ENCODE data around the gene PINLYP. TPM values are rescaled to one million over a fixed set of nuclear protein-coding genes. Genes with fewer than 3 reads are reported as not detected.

PINLYP gene
- total and polyA plus RNA-seq, 5 donors, result 3.8 to 9.8 (median 5.5) TPM

DNA sequence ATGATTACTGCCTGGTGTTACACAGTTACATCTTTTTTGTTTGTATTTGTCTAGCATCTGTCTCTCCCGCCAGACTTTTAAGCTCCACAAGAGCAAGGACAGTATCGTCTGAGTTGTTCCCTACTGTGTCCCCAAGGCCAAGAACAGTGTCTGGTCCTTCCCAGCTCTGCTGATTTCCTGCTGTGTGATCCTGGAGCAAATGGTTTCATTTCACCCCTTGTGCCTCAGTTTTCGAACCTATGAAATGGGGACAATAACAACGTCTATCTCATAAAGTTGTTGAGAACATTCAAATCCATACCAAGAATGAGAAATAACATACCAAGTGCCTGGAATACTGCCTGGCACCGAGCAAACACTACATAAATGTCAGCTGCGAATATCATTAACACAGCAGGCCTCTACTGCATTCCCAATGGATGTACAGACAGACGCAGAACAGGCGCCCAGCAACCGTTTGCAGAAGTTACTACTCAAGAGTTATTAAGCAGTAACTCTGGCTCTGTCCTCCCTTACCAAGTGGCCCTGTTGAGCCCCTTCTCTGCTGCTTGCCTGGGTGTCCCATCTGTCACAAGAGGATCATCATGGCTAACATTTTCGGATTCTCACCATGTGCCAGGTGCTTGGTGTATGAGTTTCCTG is 11.7 kb upstream of the PINLYP start:
- intact Hi-C loops (cut with DNase I), result no loop called here
- DNase-seq, result no peak
- no peak for ATAC-seq
- Histone ChIP-seq H3K27me3 (ENCODE audit: control insufficient read depth, insufficient read depth) (no peaks in the 10 kb centered on the region), H3K9me3 (ENCODE audit: control insufficient read depth, low read length) (no peaks in the 10 kb centered on the region), H3K4me3 (ENCODE audit: low read length) (no peak overlapping the region), H3K4me1 (ENCODE audit: control insufficient read depth, insufficient read depth, low read length) (peaks cover 2% of the 10 kb centered on the region), H3K27ac (ENCODE audit: low read length) (no peak overlapping the region)
- WGBS, result 89% methylated on average over 10 of the region's 10 CpGs

DNA sequence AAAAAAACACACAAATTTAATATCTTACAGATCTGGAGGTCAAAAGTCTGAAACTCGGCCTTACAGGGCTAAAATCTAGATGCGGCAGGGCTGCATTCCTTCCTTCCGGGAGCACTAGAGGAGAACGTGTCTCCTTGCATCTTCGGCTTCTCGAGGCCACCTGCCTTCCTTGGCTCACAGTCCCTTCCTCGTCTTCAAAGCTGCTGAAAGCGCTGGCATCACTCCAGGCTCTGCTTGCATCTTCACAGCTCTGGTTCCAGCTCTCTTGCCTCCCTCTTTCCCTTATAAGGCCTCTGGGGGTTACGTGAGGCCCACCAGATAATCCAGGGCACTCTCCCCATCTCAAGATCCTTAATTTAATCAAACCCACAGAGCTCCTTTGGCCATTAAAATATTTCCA is 10.8 kb upstream of the PINLYP start:
- WGBS, result 70% methylated on average over 9 of the region's 9 CpGs
- Histone ChIP-seq H3K9me3 (ENCODE audit: control insufficient read depth, low read length) (no peaks in the 10 kb centered on the region), H3K27me3 (ENCODE audit: control insufficient read depth, insufficient read depth) (no peaks in the 10 kb centered on the region), H3K27ac (ENCODE audit: low read length) (no peak overlapping the region), H3K4me3 (ENCODE audit: low read length) (no peak overlapping the region), H3K4me1 (ENCODE audit: control insufficient read depth, insufficient read depth, low read length) (peaks cover 2% of the 10 kb centered on the region)
- DNase-seq, result no peak
- intact Hi-C loops (cut with DNase I), result no loop called here
- no peak for ATAC-seq

DNA sequence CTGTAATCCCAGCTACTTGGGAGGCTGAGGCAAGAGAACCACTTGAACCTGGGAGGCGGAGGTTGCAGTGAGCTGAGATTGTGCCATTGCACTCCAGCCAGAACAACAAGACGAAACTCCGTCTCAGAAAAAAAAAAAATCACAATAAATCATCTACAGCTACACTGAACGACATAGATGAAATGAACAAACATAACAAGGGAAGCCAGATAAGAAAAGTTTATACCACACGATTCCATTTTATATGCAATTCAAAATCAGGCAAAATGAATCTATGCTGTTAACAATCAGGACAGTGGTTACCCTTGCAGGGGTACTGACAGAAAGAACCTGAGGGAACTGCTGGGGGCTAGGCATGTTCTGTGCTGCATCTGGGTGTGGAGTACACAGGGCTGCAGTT is 5.9 kb upstream of the PINLYP start:
- intact Hi-C loops (cut with DNase I), result no loop called here
- Histone ChIP-seq H3K4me3 (ENCODE audit: low read length) (no peak overlapping the region), H3K4me1 (ENCODE audit: control insufficient read depth, insufficient read depth, low read length) (peaks cover 1% of the 10 kb centered on the region), H3K27ac (ENCODE audit: low read length) (no peak overlapping the region), H3K9me3 (ENCODE audit: control insufficient read depth, low read length) (no peaks in the 10 kb centered on the region), H3K27me3 (ENCODE audit: control insufficient read depth, insufficient read depth) (no peaks in the 10 kb centered on the region)
- no peak for DNase-seq
- 93% methylated on average over 5 of the region's 5 CpGs for WGBS
- ATAC-seq, result no peak

DNA sequence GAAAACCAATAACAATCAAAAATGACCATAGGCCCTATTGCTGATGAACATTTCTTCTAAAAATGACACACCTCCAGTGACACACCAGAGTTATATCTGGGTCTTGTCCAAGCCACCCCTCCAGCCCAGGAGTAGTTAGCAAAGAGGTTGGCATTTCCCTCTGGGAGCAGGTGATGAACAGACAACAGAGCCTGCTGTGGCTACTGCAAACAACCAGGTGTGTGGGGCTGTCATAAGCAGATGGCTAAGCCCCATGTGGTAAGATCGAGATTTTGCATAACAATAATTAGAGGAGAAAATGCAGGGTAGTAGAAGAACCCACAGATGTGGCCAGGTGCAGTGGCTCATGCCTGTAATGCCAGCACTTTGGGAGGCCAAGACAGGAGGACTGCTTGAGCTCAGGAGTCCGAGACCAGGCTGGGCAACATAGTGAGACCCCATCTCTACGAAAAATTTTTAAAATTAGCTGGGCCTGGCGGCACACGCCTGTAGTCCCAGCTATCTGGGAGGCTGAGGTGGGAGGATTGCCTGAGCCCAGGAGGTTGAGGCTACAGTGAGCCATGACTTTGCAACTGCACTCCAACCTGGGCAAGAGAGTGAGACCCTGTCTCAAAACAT is 5.3 kb upstream of the PINLYP start:
- no peaks in the 10 kb centered on the region for H3K9me3 ChIP-seq (ENCODE audit: control insufficient read depth, low read length)
- H3K27ac ChIP-seq (ENCODE audit: low read length), result no peak overlapping the region
- peaks cover 1% of the 10 kb centered on the region for H3K4me1 ChIP-seq (ENCODE audit: control insufficient read depth, insufficient read depth, low read length)
- H3K27me3 ChIP-seq (ENCODE audit: control insufficient read depth, insufficient read depth), result no peaks in the 10 kb centered on the region
- no peak for DNase-seq
- ATAC-seq, result no peak
- WGBS, result 91% methylated on average over 5 of the region's 5 CpGs
- no peak overlapping the region for H3K4me3 ChIP-seq (ENCODE audit: low read length)
- intact Hi-C loops (cut with DNase I), result no loop called here

DNA sequence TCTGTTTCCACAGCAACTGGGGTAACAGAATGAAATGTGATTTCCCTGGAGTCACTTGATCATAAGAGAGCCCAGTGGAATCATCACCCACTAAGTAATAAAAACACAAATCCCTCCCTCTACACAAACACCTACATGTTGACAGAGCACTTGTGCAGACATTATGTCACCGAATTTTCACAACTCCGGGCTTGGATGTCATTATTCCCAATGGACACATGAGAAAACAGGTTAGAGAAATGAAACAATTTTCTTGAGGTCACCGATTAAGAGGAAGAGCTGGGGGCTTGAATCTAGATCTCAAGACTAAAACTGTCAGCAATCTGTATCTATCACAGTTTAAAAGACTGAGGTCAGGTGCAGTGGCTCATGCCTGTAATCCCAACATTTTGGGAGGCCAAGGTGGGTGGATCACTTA is 3.4 kb upstream of the PINLYP start:
- Histone ChIP-seq H3K4me1 (ENCODE audit: control insufficient read depth, insufficient read depth, low read length) (peaks cover 1% of the 10 kb centered on the region), H3K4me3 (ENCODE audit: low read length) (no peak overlapping the region), H3K27me3 (ENCODE audit: control insufficient read depth, insufficient read depth) (no peaks in the 10 kb centered on the region), H3K9me3 (ENCODE audit: control insufficient read depth, low read length) (no peaks in the 10 kb centered on the region), H3K27ac (ENCODE audit: low read length) (no peak overlapping the region)
- DNase-seq (no peak), ATAC-seq (no peak)
- WGBS, result 82% methylated on average over 3 of the region's 3 CpGs
- intact Hi-C loops (cut with DNase I), result no loop called here

DNA sequence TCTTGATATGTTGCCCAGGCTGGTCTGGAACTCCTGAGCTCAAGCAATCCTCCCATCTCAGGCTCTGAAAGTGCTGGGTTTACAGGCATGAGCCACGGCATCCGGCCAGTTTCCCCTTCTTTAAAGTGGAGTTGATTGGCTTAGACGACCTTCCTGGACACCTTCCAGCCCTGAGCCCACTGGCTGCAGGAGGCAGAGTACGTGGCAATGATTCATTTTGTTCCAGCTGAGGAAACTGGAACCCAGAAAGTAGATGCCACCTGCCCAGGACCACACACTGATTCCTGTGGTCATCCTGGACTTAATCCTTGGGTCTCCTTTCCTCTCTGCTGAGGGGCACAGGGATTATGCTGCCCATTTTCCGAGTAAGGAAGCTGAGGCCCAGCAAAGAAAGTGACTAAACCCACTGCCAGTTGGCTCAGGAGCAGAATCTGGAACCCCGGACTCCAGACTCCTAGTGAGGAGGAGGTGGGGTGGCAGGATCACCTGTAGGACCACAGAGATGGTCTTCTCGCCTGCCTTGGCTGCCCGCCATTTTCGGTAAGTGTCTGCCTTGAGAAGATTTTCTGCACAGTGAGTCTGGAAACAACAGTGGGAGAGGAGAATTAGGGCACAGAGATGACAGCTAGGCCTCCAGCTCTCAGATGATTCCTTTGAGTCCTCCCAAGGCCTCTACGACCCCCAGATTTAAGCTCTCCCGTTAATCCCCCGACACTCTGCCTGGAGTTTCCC is 1.0 kb upstream of the PINLYP start:
- 30% methylated on average over 12 of the region's 12 CpGs for WGBS
- DNase-seq (peak in 1 of 3 donors; percentile 52), ATAC-seq (no peak)
- H3K27ac ChIP-seq (ENCODE audit: low read length), result no peak overlapping the region
- H3K9me3 ChIP-seq (ENCODE audit: control insufficient read depth, low read length), result no peaks in the 10 kb centered on the region
- intact Hi-C loops (cut with DNase I), result loop anchor here in 1 of 4 donors (2.0 kb wide), 1 partner anchor 22 kb away; the partner anchor contains the start of genes IRGQ and ZNF576
- peaks cover 1% of the 10 kb centered on the region for H3K4me1 ChIP-seq (ENCODE audit: control insufficient read depth, insufficient read depth, low read length)
- no peaks in the 10 kb centered on the region for H3K27me3 ChIP-seq (ENCODE audit: control insufficient read depth, insufficient read depth)
- H3K4me3 ChIP-seq (ENCODE audit: low read length), result peak overlapping the region; percentile 78

DNA sequence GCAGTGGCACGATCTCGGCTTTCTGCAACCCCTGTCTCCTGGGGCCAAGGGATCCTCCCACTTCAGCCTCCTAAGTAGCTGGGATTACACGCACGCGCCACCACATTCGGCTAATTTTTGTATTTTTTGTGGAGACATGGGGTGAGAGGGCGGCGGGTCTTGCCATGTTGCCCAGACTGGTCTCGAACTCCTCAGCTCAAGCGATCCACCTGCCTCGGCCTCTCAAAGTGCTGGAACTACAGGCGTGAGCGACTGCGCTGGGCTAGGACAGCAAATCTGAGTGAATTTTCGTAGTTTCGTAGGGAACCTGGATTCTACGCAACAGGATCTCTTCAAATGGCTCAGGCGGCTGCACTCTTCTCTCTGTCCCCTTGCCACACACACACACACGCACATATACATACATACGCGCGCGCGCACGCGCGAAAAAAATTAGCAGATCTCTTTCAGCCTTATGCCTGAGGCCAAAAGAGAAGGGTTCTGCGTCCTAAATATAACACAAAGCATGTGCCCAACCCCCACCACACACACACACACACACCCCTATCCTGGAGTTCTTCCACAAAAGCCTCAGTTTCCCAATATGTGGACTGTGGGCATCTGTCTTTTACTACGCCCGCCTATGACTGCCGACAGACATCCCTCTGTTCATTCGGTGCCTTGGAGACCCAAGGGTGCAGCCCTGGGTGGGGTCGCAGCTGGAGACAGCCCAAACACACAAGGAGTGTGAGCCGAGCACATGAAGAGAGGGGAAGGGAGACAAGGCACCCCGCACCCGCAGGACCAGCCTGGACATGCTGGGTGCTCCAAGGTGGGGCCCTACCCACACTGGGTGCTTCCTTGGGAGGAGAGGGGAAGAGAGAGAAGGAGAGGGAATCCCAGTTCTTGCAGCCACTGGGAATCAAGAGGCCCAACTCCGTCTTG is 616 bp downstream of the PINLYP start:
- 65% methylated on average over 37 of the region's 37 CpGs for WGBS
- Histone ChIP-seq H3K9me3 (ENCODE audit: control insufficient read depth, low read length) (no peaks in the 10 kb centered on the region), H3K4me3 (ENCODE audit: low read length) (peak overlapping the region; percentile 8), H3K27me3 (ENCODE audit: control insufficient read depth, insufficient read depth) (no peaks in the 10 kb centered on the region), H3K27ac (ENCODE audit: low read length) (no peak overlapping the region), H3K4me1 (ENCODE audit: control insufficient read depth, insufficient read depth, low read length) (peaks cover 4% of the 10 kb centered on the region)
- DNase-seq (peak in 2 of 3 donors; percentile 61 to 67), ATAC-seq (peak in 1 of 2 donors; percentile 1)
- intact Hi-C loops (cut with DNase I), result loop anchor here in 1 of 4 donors (2.0 kb wide), 1 partner anchor 21 kb away; the partner anchor contains the start of genes IRGQ and ZNF576

DNA sequence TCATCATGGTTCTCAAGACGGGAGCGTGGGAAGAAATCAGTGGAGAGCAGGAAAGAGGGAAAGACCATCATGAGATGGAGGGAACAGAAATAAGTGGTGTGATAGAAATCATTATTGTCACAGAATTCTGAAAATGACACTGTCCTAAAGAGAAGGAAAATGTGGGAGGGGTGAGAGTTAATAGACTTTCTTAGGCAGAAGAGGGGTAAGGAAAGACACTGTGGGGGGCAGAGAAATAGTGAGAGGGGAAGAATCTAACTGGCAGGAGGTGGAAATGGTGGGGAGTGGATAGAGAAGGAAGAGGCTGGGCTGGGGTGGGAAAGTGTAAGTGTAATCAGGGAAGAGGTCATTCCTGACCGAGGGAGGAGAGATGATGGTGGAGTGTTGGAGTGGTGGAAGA is 3.2 kb downstream of the PINLYP start:
- no peak overlapping the region for H3K27ac ChIP-seq (ENCODE audit: low read length)
- no peaks in the 10 kb centered on the region for H3K9me3 ChIP-seq (ENCODE audit: control insufficient read depth, low read length)
- intact Hi-C loops (cut with DNase I), result no loop called here
- no peaks in the 10 kb centered on the region for H3K27me3 ChIP-seq (ENCODE audit: control insufficient read depth, insufficient read depth)
- 82% methylated on average over 3 of the region's 3 CpGs for WGBS
- ATAC-seq (no peak), DNase-seq (no peak)
- no peak overlapping the region for H3K4me3 ChIP-seq (ENCODE audit: low read length)
- peaks cover 5% of the 10 kb centered on the region for H3K4me1 ChIP-seq (ENCODE audit: control insufficient read depth, insufficient read depth, low read length)

DNA sequence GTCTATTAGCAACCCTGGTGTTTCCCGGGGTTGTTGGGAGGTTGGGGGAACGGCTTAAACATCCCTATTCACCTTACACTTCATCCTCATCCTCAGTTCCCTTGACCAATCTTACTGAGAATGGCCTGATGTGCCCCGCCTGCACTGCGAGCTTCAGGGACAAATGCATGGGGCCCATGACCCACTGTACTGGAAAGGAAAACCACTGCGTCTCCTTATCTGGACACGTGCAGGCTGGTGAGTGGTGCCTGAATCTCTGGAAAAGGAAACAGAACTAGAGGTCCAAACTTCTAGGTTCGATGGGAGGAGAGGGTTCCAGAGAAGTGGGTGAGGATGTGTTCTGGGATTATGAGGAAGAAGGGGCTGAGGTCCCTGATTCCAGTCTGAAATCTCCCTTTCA is 5.9 kb downstream of the PINLYP start:
- H3K27me3 ChIP-seq (ENCODE audit: control insufficient read depth, insufficient read depth), result no peaks in the 10 kb centered on the region
- no peak overlapping the region for H3K4me3 ChIP-seq (ENCODE audit: low read length)
- intact Hi-C loops (cut with DNase I), result no loop called here
- ATAC-seq, result no peak
- H3K9me3 ChIP-seq (ENCODE audit: control insufficient read depth, low read length), result no peaks in the 10 kb centered on the region
- no peak for DNase-seq
- no peak overlapping the region for H3K27ac ChIP-seq (ENCODE audit: low read length)
- peaks cover 4% of the 10 kb centered on the region for H3K4me1 ChIP-seq (ENCODE audit: control insufficient read depth, insufficient read depth, low read length)
- WGBS, result 54% methylated on average over 7 of the region's 7 CpGs

DNA sequence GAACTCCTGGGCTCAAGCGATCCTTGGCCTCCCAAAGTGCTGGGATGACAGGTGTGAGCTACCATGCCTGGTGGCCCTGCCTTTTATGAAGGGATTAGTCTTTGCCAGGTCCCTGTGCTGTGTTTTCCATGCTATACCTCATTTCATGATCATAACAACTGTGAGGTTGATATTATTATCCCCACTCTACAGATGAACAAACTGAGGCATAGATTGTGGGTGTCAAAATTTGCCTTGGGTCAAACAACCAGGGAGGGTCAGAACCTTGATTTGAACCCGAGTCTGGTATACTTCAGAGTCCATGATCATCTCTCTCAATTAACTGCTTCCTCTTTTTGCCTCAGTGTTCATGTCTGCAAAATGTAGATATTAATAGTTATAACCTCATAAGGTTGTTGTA is 6.9 kb downstream of the PINLYP start:
- DNase-seq (no peak), ATAC-seq (no peak)
- Histone ChIP-seq H3K27ac (ENCODE audit: low read length) (no peak overlapping the region), H3K4me3 (ENCODE audit: low read length) (no peak overlapping the region), H3K27me3 (ENCODE audit: control insufficient read depth, insufficient read depth) (no peaks in the 10 kb centered on the region), H3K9me3 (ENCODE audit: control insufficient read depth, low read length) (no peaks in the 10 kb centered on the region), H3K4me1 (ENCODE audit: control insufficient read depth, insufficient read depth, low read length) (peaks cover 4% of the 10 kb centered on the region)
- WGBS, result 97% methylated on average over 2 of the region's 2 CpGs
- intact Hi-C loops (cut with DNase I), result no loop called here
